HL-60 (cell line): Measurements from ENCODE around the gene DAGLB.

ENCODE experiments used
- DNase-seq, 2 experiments: peaks; one replicate each; pipeline ENCODE4 v3.0.0-alpha.2; 2010 to 2020; ENCODE audit warnings: low read depth in 1 of 2, low spot score in 1 of 2
- H3K27ac ChIP-seq: fragments of 250-450 bp; sonication (Bioruptor Pico); replicated peaks from 2 replicates; pipeline ENCODE4 v1.5.1; 2020; ENCODE audit warnings: mild to moderate bottlenecking, moderate library complexity
- H3K27me3 ChIP-seq: fragments of 250-450 bp; sonication (Bioruptor Pico); 2 replicates; pipeline ENCODE4 v1.5.1; 2021; ENCODE audit warnings: mild to moderate bottlenecking, moderate library complexity; ENCODE audit not compliant: insufficient read depth, poor library complexity, severe bottlenecking
- H3K4me3 ChIP-seq: replicated peaks from 2 replicates; pipeline ENCODE4 v1.5.1; 2011; ENCODE audit warnings: mild to moderate bottlenecking, control low read depth, low read length; ENCODE audit not compliant: insufficient read depth
- CTCF ChIP-seq: IDR thresholded peaks from one replicate; pipeline ENCODE4 v1.5.1; 2011; ENCODE audit warnings: low read length, control low read depth, inconsistent platforms; ENCODE audit not compliant: insufficient read depth
- GABPA ChIP-seq: IDR thresholded peaks from 2 replicates; pipeline ENCODE4 v1.6.1; 2012; ENCODE audit warnings: low read depth
- POLR2AphosphoS5 ChIP-seq: IDR thresholded peaks from 2 replicates; pipeline ENCODE4 v1.6.1; 2012; ENCODE audit warnings: low read depth
- REST ChIP-seq: IDR thresholded peaks from 2 replicates; pipeline ENCODE4 v1.6.1; 2012; ENCODE audit warnings: low read depth; ENCODE audit not compliant: insufficient replicate concordance
- SPI1 ChIP-seq: IDR thresholded peaks from 2 replicates; pipeline ENCODE4 v1.6.1; 2012; ENCODE audit warnings: low read depth, mild to moderate bottlenecking, borderline replicate concordance

DAGLB gene

GRCh38 chr7:6422095-6422494 is 25.7 kb downstream of the DAGLB start:
- peak overlapping the region; percentile 86 for H3K27ac ChIP-seq

GRCh38 chr7:6420680-6421079 is 27.1 kb downstream of the DAGLB start:
- Histone ChIP-seq H3K27me3 (no peaks in the 10 kb centered on the region), H3K4me3 (no peak overlapping the region), H3K27ac (no peak overlapping the region)
- DNase-seq: no peak
- TF ChIP-seq CTCF (no peak), SPI1 (no peak), GABPA (no peak), REST (no peak), POLR2AphosphoS5 (no peak)

More at GRCh38 chr7:6422095-6422494, 25.7 kb downstream of the DAGLB start:
- no peaks in the 10 kb centered on the region for H3K27me3 ChIP-seq
- TF ChIP-seq CTCF (no peak), SPI1 (no peak), REST (no peak), GABPA (no peak)
- no peak for DNase-seq
- H3K4me3 ChIP-seq: no peak overlapping the region

GRCh38 chr7:6419310-6419773 is 28.4 kb downstream of the DAGLB start:
- no peak overlapping the region for H3K27ac ChIP-seq
- TF ChIP-seq GABPA (no peak), POLR2AphosphoS5 (no peak), SPI1 (no peak), REST (no peak)
- H3K4me3 ChIP-seq: no peak overlapping the region
- H3K27me3 ChIP-seq: no peaks in the 10 kb centered on the region
- DNase-seq: no peak
